HFF-Myc (cell line): ENCODE results near the gene TRIM9.

Experiments
- DNase-seq: peaks from one replicate; pipeline ENCODE4 v3.0.0-alpha.2; 2011; ENCODE audit warnings: low read depth; ENCODE audit errors: extremely low read depth
- H3K4me3 ChIP-seq: replicated peaks from 2 replicates; pipeline ENCODE4 v1.5.1; 2011; ENCODE audit warnings: low read depth, mild to moderate bottlenecking, control low read depth, low read length
- CTCF ChIP-seq: IDR thresholded peaks from 2 replicates; pipeline ENCODE4 v1.5.1; 2012; ENCODE audit warnings: mild to moderate bottlenecking, low read depth, low read length, control low read depth; ENCODE audit errors: missing control alignments

Gene TRIM9

GRCh38 chr14:50985859-50986331 is 109.0 kb downstream of the TRIM9 start:
- TF ChIP-seq CTCF = no peak
- no peak for DNase-seq
- H3K4me3 ChIP-seq = no peak overlapping the region

GRCh38 chr14:50985124-50985858 is 109.6 kb downstream of the TRIM9 start:
- no peak overlapping the region for H3K4me3 ChIP-seq
- DNase-seq = no peak
- TF ChIP-seq CTCF = no peak

- TF ChIP-seq CTCF = no peak
- no peak for DNase-seq
- H3K4me3 ChIP-seq = no peak overlapping the region
Observed at GRCh38 chr14:50984036-50984710, 110.7 kb downstream of the TRIM9 start.

DNA sequence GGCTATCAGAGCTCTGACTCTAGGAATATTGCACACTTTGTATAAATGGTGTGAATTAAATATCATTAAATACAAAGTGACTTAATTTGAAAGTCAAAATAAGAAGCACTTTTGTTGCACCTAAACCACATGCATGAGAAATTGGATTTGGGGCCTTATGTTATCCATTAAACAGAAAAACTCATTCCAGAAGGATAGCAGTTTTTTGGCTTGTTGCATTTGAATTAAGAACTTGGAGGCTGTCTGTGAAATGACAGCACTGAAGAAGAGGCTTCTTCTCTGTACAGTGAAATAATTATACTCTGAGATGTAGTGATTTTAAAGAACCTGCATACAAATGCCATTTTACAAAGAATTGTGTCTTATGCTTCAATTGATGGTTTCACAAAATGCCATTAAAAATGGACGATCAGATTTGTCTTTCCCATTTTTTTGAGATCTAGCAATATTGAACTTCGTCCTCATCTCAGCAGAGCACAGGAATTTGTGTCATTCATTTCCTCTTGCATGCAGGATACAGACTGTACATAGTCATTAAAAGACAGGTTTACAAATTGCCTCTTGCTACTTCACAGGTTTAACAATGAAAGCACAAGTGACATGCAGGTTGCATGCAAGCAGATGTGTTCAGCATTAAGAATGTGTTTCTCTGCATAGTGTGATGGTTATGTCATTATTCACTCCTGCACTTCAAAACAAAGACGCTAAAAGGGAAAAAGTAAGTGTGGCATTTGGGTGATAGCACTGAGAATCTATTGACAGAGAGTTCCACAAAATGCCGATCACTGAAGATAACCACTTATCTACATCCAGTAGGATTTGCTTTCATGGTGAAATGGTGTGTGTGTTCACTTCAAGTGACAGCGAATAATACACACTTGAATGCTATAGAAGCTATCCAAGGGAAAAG is 114.7 kb downstream of the TRIM9 start:
- H3K4me3 ChIP-seq = no peak overlapping the region
- TF ChIP-seq CTCF = no peak
- no peak for DNase-seq

GRCh38 chr14:50978888-50979287 is 116.0 kb downstream of the TRIM9 start:
- no peak overlapping the region for H3K4me3 ChIP-seq
- no peak for DNase-seq

GRCh38 chr14:50978529-50978871 is 116.4 kb downstream of the TRIM9 start:
- TF ChIP-seq CTCF = no peak
- H3K4me3 ChIP-seq = no peak overlapping the region
- DNase-seq = no peak

More at GRCh38 chr14:50978888-50979287, 116.0 kb downstream of the TRIM9 start:
- TF ChIP-seq CTCF = no peak
